GM12873 (cell line): ENCODE measurements around the gene SERPINA4.
A peak's percentile ranks its signal among the peaks of the same experiment; 100 is the strongest.

Source experiments
- CTCF ChIP-seq: IDR thresholded peaks from 2 replicates; pipeline ENCODE4 v1.5.1; 2012; ENCODE audit warnings: low read depth, mild to moderate bottlenecking, moderate library complexity, low read length, control low read depth; ENCODE audit not compliant: insufficient read depth; ENCODE audit errors: missing control alignments

SERPINA4 gene

GRCh38 chr14:94522115-94522724, 39.0 kb upstream of the SERPINA4 start:
- no peak for TF ChIP-seq CTCF

DNA sequence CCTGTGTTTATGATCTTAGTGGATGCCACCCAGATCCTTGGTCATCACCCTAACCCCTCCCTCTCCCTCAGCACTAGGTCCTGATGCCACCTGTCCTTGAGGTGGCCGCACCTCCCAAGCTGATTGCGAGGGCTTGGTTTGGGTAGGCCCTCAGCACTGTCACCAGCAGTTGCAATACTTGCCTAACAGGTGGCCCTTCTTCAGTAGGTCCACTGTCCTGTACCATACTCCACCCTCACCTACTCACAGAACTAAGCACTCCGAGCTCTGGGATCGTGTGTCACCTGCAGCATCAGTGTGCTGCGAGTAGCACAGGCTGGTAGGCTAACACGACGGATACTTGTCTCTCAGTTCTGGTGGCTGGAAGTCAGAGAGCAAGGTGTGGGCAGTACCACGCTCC, 38.0 kb upstream of the SERPINA4 start:
- TF ChIP-seq CTCF: no peak

GRCh38 chr14:94524093-94524492, 37.1 kb upstream of the SERPINA4 start:
- TF ChIP-seq CTCF: no peak

DNA sequence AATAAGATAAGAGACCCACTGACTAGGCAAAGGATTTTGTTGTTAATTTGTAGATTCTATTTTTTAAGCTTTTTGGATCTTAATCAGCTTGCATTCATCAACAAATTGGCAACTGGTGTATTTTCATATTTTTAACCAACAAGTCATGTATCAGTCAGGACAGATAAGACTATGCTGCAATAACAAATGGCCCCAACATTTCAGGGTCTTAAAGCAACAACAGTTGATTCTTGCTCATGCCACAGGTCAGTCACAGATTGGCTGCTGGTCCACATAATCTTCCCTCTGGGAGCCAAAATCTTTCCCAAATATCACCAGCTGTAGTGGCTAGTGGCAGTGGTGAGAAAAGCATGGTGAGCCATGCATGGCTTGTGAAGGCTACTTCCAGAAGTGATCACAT, 30.1 kb upstream of the SERPINA4 start:
- no peak for TF ChIP-seq CTCF

GRCh38 chr14:94532447-94532846, 28.8 kb upstream of the SERPINA4 start:
- no peak for TF ChIP-seq CTCF

GRCh38 chr14:94535506-94535905, 25.7 kb upstream of the SERPINA4 start:
- no peak for TF ChIP-seq CTCF

DNA sequence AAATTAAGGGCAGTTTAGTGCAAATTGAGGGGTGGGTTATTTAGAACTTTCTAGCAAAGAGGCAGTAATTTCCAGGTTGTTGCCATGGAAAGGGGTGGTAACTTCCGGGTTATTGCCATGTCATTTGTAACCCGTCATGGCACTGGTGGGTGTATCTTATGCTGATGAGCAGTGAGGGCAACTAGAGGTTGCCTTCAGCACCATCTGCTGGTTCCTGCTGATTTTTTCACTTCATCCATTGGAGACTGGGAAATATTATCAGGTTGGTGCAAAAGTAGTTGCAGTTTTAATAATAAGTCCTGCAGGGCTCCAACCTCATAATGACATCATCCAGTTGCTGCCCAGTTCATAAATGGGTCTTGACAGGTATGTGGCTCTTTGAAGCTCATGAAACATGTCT, 24.4 kb upstream of the SERPINA4 start:
- peak; percentile 9 for TF ChIP-seq CTCF
